DOHH2 (cell line): Measurements from ENCODE around the gene PPFIA1.

Experiments used
- H3F3A ChIP-seq: fragments of 200-600 bp; sonication (generic), shearing (Covaris generic); 2 replicates; pipeline ENCODE4 v1.6.0; 2016; ENCODE audit warnings: antibody characterized with exemption, mild to moderate bottlenecking; ENCODE audit not compliant: control insufficient read depth, insufficient read depth
- H3K27ac ChIP-seq: fragments of 200-600 bp; sonication (generic); 2 replicates; pipeline ENCODE4 v1.5.1; 2014; ENCODE audit warnings: low read depth, mild to moderate bottlenecking, low read length, moderate library complexity
- H3K27me3 ChIP-seq: fragments of 200-600 bp; sonication (generic); 2 replicates; pipeline ENCODE4 v1.6.1; 2014; ENCODE audit warnings: mild to moderate bottlenecking, low read length, mixed read lengths; ENCODE audit not compliant: control insufficient read depth
- H3K36me3 ChIP-seq: fragments of 200-600 bp; sonication (generic); 2 replicates; pipeline ENCODE4 v1.6.1; 2014; ENCODE audit warnings: mild to moderate bottlenecking, low read length, moderate library complexity, mixed read lengths; ENCODE audit not compliant: control insufficient read depth
- H3K4me1 ChIP-seq: fragments of 200-600 bp; sonication (generic); 2 replicates; pipeline ENCODE4 v1.6.1; 2014; ENCODE audit warnings: mild to moderate bottlenecking, low read length, mixed read lengths; ENCODE audit not compliant: control insufficient read depth
- H3K4me2 ChIP-seq: fragments of 200-600 bp; sonication (generic); 2 replicates; pipeline ENCODE4 v1.6.0; 2014; ENCODE audit warnings: mild to moderate bottlenecking, low read length, moderate library complexity
- H3K4me3 ChIP-seq: fragments of 200-600 bp; sonication (generic); 2 replicates; pipeline ENCODE4 v1.5.1; 2014; ENCODE audit warnings: mild to moderate bottlenecking, low read length, mixed read lengths
- H3K79me2 ChIP-seq: fragments of 200-600 bp; sonication (generic); 2 replicates; pipeline ENCODE4 v1.6.1; 2014; ENCODE audit warnings: mild to moderate bottlenecking, low read length, mixed read lengths; ENCODE audit not compliant: control insufficient read depth
- H3K9me2 ChIP-seq: fragments of 200-600 bp; sonication (generic); replicated peaks from 2 replicates; pipeline ENCODE4 v1.6.1; 2014; ENCODE audit warnings: mild to moderate bottlenecking, low read length, mixed read lengths; ENCODE audit not compliant: control insufficient read depth
- H3K9me3 ChIP-seq: fragments of 200-600 bp; sonication (generic); 2 replicates; pipeline ENCODE4 v1.6.1; 2014; ENCODE audit warnings: antibody characterized with exemption, low read length, mixed read lengths; ENCODE audit not compliant: control insufficient read depth, insufficient read depth
- H4K20me1 ChIP-seq: fragments of 200-600 bp; sonication (generic); 2 replicates; pipeline ENCODE4 v1.6.0; 2014; ENCODE audit warnings: low read depth, mild to moderate bottlenecking, antibody characterized with exemption, low read length, moderate library complexity; ENCODE audit not compliant: control insufficient read depth, insufficient read depth
- EZH2phosphoT487 ChIP-seq: fragments of 200-600 bp; sonication (generic); IDR thresholded peaks from 2 replicates; pipeline ENCODE4 v1.6.1; 2017; ENCODE audit warnings: borderline replicate concordance, mild to moderate bottlenecking, antibody characterized with exemption, low read length, moderate library complexity, mixed read lengths
- TF ChIP-seq, protein P1 (sequence below): fragments of 200-600 bp; sonication (generic); IDR thresholded peaks from one replicate; pipeline ENCODE4 v1.5.1; 2014; ENCODE audit warnings: antibody characterized with exemption, mild to moderate bottlenecking, low read depth, low read length; ENCODE audit not compliant: poor library complexity, severe bottlenecking

The PPFIA1 gene

DNA sequence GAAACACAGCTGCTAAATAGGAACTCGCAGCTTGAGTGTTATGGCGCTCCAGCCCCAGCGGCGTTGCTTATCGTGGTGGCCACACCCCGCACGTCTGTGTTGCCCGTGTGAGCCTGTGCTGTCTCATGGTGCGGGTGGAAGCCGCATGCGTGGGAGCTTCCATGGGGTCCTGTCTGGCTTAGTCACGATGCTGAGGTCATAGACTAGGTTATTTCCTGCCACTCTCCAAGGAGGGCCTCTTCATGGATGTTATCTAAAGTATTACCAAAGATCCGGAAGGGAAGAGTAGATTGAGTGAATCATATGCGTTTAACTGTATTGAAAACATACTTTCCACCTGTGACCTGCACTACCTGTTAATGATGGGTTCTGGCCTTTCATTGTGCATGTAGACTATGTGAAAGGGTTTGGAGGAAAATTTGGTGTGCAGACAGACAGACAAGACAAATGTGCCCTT, 149.5 kb downstream of the PPFIA1 start:
- TF ChIP-seq, protein P1, sequence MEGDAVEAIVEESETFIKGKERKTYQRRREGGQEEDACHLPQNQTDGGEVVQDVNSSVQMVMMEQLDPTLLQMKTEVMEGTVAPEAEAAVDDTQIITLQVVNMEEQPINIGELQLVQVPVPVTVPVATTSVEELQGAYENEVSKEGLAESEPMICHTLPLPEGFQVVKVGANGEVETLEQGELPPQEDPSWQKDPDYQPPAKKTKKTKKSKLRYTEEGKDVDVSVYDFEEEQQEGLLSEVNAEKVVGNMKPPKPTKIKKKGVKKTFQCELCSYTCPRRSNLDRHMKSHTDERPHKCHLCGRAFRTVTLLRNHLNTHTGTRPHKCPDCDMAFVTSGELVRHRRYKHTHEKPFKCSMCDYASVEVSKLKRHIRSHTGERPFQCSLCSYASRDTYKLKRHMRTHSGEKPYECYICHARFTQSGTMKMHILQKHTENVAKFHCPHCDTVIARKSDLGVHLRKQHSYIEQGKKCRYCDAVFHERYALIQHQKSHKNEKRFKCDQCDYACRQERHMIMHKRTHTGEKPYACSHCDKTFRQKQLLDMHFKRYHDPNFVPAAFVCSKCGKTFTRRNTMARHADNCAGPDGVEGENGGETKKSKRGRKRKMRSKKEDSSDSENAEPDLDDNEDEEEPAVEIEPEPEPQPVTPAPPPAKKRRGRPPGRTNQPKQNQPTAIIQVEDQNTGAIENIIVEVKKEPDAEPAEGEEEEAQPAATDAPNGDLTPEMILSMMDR: no peak
- TF ChIP-seq EZH2phosphoT487: no peak
- Histone ChIP-seq H3K27ac (no peak overlapping the region), H3K9me2 (no peaks in the 10 kb centered on the region), H3K36me3 (no peaks in the 10 kb centered on the region), H3F3A (no peaks in the 10 kb centered on the region), H3K27me3 (peaks cover 11% of the 10 kb centered on the region; the same call in 1 of the 2 replicates), H4K20me1 (no peaks in the 10 kb centered on the region), H3K4me1 (no peaks in the 10 kb centered on the region), H3K4me3 (no peak overlapping the region), H3K9me3 (no peaks in the 10 kb centered on the region), H3K79me2 (no peaks in the 10 kb centered on the region), H3K4me2 (no peak overlapping the region)

DNA sequence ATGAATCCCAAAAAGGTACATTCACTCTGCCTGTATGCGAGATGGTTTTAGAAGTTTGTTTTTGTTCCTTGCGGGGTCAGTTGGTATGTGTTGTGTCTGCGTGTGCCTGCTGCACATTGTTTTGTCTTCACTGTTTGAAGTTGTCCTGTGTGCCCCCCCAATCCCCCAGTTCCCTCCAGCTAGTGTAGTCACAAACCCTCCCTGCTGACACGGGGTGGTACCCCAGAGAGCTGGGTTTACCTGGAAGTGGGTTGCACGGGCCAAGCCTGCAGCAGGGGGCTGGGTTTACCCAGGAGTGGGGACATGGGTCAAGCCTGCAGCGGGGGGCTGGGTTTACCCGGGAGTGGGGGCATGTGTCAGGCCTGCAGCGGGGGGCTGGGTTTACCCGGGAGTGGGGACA, 150.0 kb downstream of the PPFIA1 start:
- Histone ChIP-seq H3K36me3 (no peaks in the 10 kb centered on the region), H4K20me1 (no peaks in the 10 kb centered on the region)
- no peak for TF ChIP-seq EZH2phosphoT487
- TF ChIP-seq, protein P1: no peak

DNA sequence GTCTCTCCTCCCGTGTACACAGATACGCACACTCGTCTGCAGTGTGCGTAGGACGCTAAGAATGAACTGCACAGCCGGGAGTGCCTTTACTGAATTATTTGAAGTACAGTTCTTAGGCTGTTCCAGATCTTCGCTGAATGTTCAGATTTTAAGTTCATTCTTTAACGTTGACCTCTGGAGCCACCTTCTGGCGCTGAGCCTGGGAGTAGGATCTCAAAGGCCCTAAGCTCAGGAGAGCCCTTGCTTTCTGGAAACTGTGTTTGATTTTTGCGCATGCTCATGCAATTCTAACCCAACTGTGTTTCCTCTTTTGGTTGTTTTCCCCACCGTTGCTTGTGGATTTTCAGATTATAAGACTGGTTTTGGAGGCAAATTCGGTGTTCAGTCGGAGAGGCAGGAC, 150.6 kb downstream of the PPFIA1 start:
- H3K36me3 ChIP-seq: no peaks in the 10 kb centered on the region
- H3K27ac ChIP-seq: no peak overlapping the region
- H3K79me2 ChIP-seq: no peaks in the 10 kb centered on the region
- H3F3A ChIP-seq: no peaks in the 10 kb centered on the region
- no peaks in the 10 kb centered on the region for H3K9me3 ChIP-seq
- TF ChIP-seq, protein P1: peak; percentile 26
- TF ChIP-seq EZH2phosphoT487: no peak
- H4K20me1 ChIP-seq: no peaks in the 10 kb centered on the region
- no peak overlapping the region for H3K4me2 ChIP-seq
- no peaks in the 10 kb centered on the region for H3K4me1 ChIP-seq
- H3K27me3 ChIP-seq: peaks cover 3% of the 10 kb centered on the region; the same call in 1 of the 2 replicates
- H3K4me3 ChIP-seq: no peak overlapping the region
- H3K9me2 ChIP-seq: no peaks in the 10 kb centered on the region

More for the DNA sequence above, 150.0 kb downstream of the PPFIA1 start:
- Histone ChIP-seq H3K9me3 (no peaks in the 10 kb centered on the region), H3K79me2 (no peaks in the 10 kb centered on the region), H3K27ac (no peak overlapping the region), H3F3A (no peaks in the 10 kb centered on the region), H3K27me3 (peaks cover 8% of the 10 kb centered on the region; the same call in 1 of the 2 replicates), H3K4me3 (no peak overlapping the region), H3K4me1 (no peaks in the 10 kb centered on the region), H3K9me2 (no peaks in the 10 kb centered on the region), H3K4me2 (no peak overlapping the region)
